ENCODE data around the gene GMDS.

Gene GMDS

DNA sequence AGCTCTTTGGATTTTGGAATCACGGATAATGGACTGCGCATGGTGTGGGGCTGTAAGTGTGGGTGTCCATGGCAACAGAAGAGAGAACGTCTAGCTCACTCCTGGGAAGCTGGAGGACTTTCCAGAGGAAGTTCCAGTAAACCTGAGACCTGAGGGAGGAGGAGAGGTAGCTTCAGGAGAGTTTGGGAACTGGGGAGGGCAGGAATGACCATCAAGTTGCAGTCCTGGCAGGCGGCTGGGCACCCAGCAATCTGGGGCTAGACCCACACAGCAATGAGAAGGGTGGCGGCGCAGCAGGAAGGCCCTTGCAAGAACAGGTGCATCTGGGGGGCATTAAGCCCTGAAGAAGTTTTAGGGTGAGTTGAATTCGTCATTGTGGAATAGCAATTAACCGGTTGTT lies 539.8 kb downstream of the GMDS start:
- Histone ChIP-seq H2AFZ (ENCODE audit: low read length) (no peak overlapping the region), H4K20me1 (ENCODE audit: insufficient read depth, low read length, poor library complexity, severe bottlenecking) (no peaks in the 10 kb centered on the region), H3K36me3 (ENCODE audit: insufficient read depth, low read length) (no peaks in the 10 kb centered on the region), H3K9me3 (ENCODE audit: insufficient read depth, low read depth, low read length) (no peaks in the 10 kb centered on the region), H3K9ac (ENCODE audit: low read depth, low read length, poor library complexity, severe bottlenecking) (no peak overlapping the region), H3K27me3 (ENCODE audit: insufficient read depth, low read length, poor library complexity, severe bottlenecking) (no peaks in the 10 kb centered on the region), H3K4me2 (ENCODE audit: low read depth, low read length, poor library complexity, severe bottlenecking) (no peak overlapping the region), H3K4me1 (ENCODE audit: insufficient read depth, low read length, poor library complexity, severe bottlenecking) (no peaks in the 10 kb centered on the region), H3K79me2 (ENCODE audit: insufficient read depth, low read length) (no peaks in the 10 kb centered on the region), H3F3A (ENCODE audit: low read depth) (no peaks in the 10 kb centered on the region), H3K4me3 (ENCODE audit: low read length, poor library complexity, severe bottlenecking) (no peak overlapping the region), H3K9me2 (replicated peaks; ENCODE audit: low read depth, low read length) (no peaks in the 10 kb centered on the region)
- no peak for TF ChIP-seq EZH2phosphoT487 (IDR thresholded peaks at IDR 0.05; ENCODE audit: borderline replicate concordance)
- TF ChIP-seq, protein P1, sequence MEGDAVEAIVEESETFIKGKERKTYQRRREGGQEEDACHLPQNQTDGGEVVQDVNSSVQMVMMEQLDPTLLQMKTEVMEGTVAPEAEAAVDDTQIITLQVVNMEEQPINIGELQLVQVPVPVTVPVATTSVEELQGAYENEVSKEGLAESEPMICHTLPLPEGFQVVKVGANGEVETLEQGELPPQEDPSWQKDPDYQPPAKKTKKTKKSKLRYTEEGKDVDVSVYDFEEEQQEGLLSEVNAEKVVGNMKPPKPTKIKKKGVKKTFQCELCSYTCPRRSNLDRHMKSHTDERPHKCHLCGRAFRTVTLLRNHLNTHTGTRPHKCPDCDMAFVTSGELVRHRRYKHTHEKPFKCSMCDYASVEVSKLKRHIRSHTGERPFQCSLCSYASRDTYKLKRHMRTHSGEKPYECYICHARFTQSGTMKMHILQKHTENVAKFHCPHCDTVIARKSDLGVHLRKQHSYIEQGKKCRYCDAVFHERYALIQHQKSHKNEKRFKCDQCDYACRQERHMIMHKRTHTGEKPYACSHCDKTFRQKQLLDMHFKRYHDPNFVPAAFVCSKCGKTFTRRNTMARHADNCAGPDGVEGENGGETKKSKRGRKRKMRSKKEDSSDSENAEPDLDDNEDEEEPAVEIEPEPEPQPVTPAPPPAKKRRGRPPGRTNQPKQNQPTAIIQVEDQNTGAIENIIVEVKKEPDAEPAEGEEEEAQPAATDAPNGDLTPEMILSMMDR (conservative IDR thresholded peaks at IDR 0.05; ENCODE audit: low read length): no peak

DNA sequence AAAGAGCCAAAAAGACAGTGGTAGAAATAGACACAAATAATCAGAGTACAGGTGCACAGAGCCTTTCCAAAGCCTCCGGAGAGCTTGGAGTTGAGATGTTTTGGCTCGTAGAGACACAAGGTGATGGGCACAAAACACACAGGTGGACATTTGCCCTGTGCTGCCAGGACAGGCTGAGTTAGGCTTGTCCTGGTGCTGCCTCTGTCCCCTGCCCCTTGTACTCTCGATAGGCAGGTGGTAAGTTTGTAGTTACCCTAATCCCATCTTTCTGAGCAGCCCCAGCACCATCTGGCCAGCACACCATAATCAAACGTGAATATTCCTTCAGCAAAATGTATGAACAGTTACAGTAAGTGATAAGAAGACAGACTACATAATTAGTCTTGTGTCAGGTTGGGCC lies 540.2 kb downstream of the GMDS start:
- Histone ChIP-seq H3K4me2 (ENCODE audit: low read depth, low read length, poor library complexity, severe bottlenecking) (no peak overlapping the region), H3K9me2 (replicated peaks; ENCODE audit: low read depth, low read length) (no peaks in the 10 kb centered on the region), H3K27me3 (ENCODE audit: insufficient read depth, low read length, poor library complexity, severe bottlenecking) (no peaks in the 10 kb centered on the region), H3K4me1 (ENCODE audit: insufficient read depth, low read length, poor library complexity, severe bottlenecking) (no peaks in the 10 kb centered on the region), H3K9ac (ENCODE audit: low read depth, low read length, poor library complexity, severe bottlenecking) (no peak overlapping the region), H3K36me3 (ENCODE audit: insufficient read depth, low read length) (no peaks in the 10 kb centered on the region), H4K20me1 (ENCODE audit: insufficient read depth, low read length, poor library complexity, severe bottlenecking) (no peaks in the 10 kb centered on the region), H3K9me3 (ENCODE audit: insufficient read depth, low read depth, low read length) (no peaks in the 10 kb centered on the region), H3K4me3 (ENCODE audit: low read length, poor library complexity, severe bottlenecking) (no peak overlapping the region), H2AFZ (ENCODE audit: low read length) (no peak overlapping the region), H3F3A (ENCODE audit: low read depth) (no peaks in the 10 kb centered on the region), H3K79me2 (ENCODE audit: insufficient read depth, low read length) (no peaks in the 10 kb centered on the region)
- TF ChIP-seq, protein P1 (conservative IDR thresholded peaks at IDR 0.05; ENCODE audit: low read length): no peak
- TF ChIP-seq EZH2phosphoT487 (IDR thresholded peaks at IDR 0.05; ENCODE audit: borderline replicate concordance): no peak

DNA sequence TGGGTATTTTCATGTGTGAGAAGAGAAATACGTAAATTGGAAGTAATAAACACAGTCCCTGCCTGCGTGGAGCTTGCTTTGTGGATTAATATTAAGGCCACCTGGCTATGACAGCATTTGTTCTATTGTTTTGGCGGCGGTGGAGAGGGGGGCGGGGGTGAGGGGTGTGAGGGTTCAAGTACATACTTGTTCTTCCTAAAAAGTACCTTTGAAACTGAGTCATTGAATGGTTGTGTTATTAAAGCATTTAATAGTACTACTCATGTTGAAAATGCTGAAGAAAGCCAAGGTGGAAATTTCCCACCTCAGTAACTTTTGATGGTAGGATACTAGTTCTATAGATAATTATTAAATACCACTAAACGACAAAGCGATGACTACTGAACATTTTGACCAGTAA lies 540.7 kb downstream of the GMDS start:
- H3K79me2 ChIP-seq (ENCODE audit: insufficient read depth, low read length): no peaks in the 10 kb centered on the region
- H3K9me3 ChIP-seq (ENCODE audit: insufficient read depth, low read depth, low read length): no peaks in the 10 kb centered on the region

More for the DNA sequence above, 540.7 kb downstream of the GMDS start:
- Histone ChIP-seq H2AFZ (ENCODE audit: low read length) (no peak overlapping the region), H3K36me3 (ENCODE audit: insufficient read depth, low read length) (no peaks in the 10 kb centered on the region), H3K9ac (ENCODE audit: low read depth, low read length, poor library complexity, severe bottlenecking) (no peak overlapping the region), H4K20me1 (ENCODE audit: insufficient read depth, low read length, poor library complexity, severe bottlenecking) (no peaks in the 10 kb centered on the region), H3K4me1 (ENCODE audit: insufficient read depth, low read length, poor library complexity, severe bottlenecking) (no peaks in the 10 kb centered on the region), H3K27me3 (ENCODE audit: insufficient read depth, low read length, poor library complexity, severe bottlenecking) (no peaks in the 10 kb centered on the region), H3K4me2 (ENCODE audit: low read depth, low read length, poor library complexity, severe bottlenecking) (no peak overlapping the region), H3K9me2 (replicated peaks; ENCODE audit: low read depth, low read length) (no peaks in the 10 kb centered on the region), H3F3A (ENCODE audit: low read depth) (no peaks in the 10 kb centered on the region), H3K4me3 (ENCODE audit: low read length, poor library complexity, severe bottlenecking) (no peak overlapping the region)
- no peak for TF ChIP-seq EZH2phosphoT487 (IDR thresholded peaks at IDR 0.05; ENCODE audit: borderline replicate concordance)
- TF ChIP-seq, protein P1 (conservative IDR thresholded peaks at IDR 0.05; ENCODE audit: low read length): no peak

All from Loucy (cell line).